DND-41 (cell line): ENCODE results near the gene SAG.
"Not testable (repeated sequence)": the region's sequence is repeated elsewhere in the genome, so short reads cannot be mapped to it uniquely, and the experiment has no call there.

Source experiments
- ATAC-seq: fragments of 200-7000 bp; cut with Tn5 transposase; 3 replicates; pipeline ENCODE4 v1.9.1; 2021; ENCODE audit warnings: low read depth; ENCODE audit not compliant: insufficient read depth
- DNase-seq: peaks from one replicate; pipeline ENCODE4 v3.0.0-alpha.2; 2020
- H2AFZ ChIP-seq: 2 replicates; pipeline ENCODE4 v1.6.0; 2012; ENCODE audit warnings: low read depth, low read length
- H3K27ac ChIP-seq: 2 replicates; pipeline ENCODE4 v1.5.1; 2012; ENCODE audit warnings: low read length, inconsistent platforms
- H3K27me3 ChIP-seq: fragments of 200-600 bp; sonication (generic); 2 replicates; pipeline ENCODE4 v1.6.0; 2012; ENCODE audit warnings: low read length, mild to moderate bottlenecking, inconsistent platforms; ENCODE audit not compliant: insufficient read depth, poor library complexity
- H3K36me3 ChIP-seq: 2 replicates; pipeline ENCODE4 v1.5.1; 2012; ENCODE audit warnings: low read length, inconsistent platforms; ENCODE audit not compliant: insufficient read depth
- H3K4me1 ChIP-seq: 2 replicates; pipeline ENCODE4 v1.5.1; 2012; ENCODE audit warnings: mild to moderate bottlenecking, low read length; ENCODE audit not compliant: insufficient read depth
- H3K4me2 ChIP-seq: 2 replicates; pipeline ENCODE4 v1.6.0; 2012; ENCODE audit warnings: mild to moderate bottlenecking, moderate library complexity, low read length, inconsistent platforms; ENCODE audit not compliant: insufficient read depth
- H3K4me3 ChIP-seq, 2 experiments: fragments of 200-600 bp in 1 of 2; shearing (Covaris generic) in 1 of 2; 2 replicates each; pipeline ENCODE4 v1.5.1; 2012 to 2016; ENCODE audit warnings: inconsistent platforms in 2 of 2, low read length in 2 of 2, mild to moderate bottlenecking in 2 of 2, low read depth in 1 of 2, moderate library complexity in 1 of 2
- H3K79me2 ChIP-seq: 2 replicates; pipeline ENCODE4 v1.6.0; 2012; ENCODE audit warnings: low read length, inconsistent platforms; ENCODE audit not compliant: insufficient read depth
- H3K9ac ChIP-seq: 2 replicates; pipeline ENCODE4 v1.6.0; 2012; ENCODE audit warnings: low read depth, mild to moderate bottlenecking, inconsistent platforms, low read length, moderate library complexity
- H3K9me3 ChIP-seq: 2 replicates; pipeline ENCODE4 v1.5.1; 2012; ENCODE audit warnings: low read length, moderate library complexity, mild to moderate bottlenecking, inconsistent platforms; ENCODE audit not compliant: insufficient read depth, severe bottlenecking
- H4K20me1 ChIP-seq: 2 replicates; pipeline ENCODE4 v1.6.0; 2012; ENCODE audit warnings: low read length; ENCODE audit not compliant: insufficient read depth
- EZH2 ChIP-seq: IDR thresholded peaks from 3 replicates; pipeline ENCODE4 v1.6.1; 2012; ENCODE audit warnings: borderline replicate concordance, low read depth, mild to moderate bottlenecking, moderate library complexity, low read length, inconsistent platforms; ENCODE audit not compliant: severe bottlenecking
- TF ChIP-seq, protein P1 (sequence below): IDR thresholded peaks from 2 replicates; pipeline ENCODE4 v1.5.1; 2012; ENCODE audit warnings: borderline replicate concordance, low read length, moderate library complexity, mild to moderate bottlenecking; ENCODE audit not compliant: poor library complexity, severe bottlenecking; ENCODE audit errors: extremely low read depth

Gene SAG

DNA sequence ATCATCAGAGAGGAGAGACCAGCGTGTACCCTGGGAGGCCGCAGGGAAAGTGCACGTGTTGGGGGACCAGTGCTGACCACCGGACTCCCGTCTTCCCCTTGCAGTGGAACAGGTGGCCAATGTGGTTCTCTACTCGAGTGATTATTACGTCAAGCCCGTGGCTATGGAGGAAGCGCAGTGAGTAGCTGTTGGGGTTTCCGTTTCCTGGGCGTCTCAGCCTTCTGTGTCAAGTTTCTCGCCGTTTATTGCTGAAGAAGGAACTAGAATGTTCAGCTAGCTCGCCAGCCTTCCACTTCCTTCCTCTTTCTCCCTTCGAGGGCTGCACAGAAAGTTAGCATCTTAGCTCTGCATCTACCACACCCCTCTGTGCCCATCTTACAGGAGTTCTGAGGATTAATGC lies 23.9 kb downstream of the SAG start:
- DNase-seq (peak; percentile 61), ATAC-seq (peak; percentile 84)
- Histone ChIP-seq H3K4me3 (no peak overlapping the region), H3K79me2 (no peaks in the 10 kb centered on the region), H3K9me3 (no peaks in the 10 kb centered on the region), H3K4me2 (no peak overlapping the region), H3K27me3 (no peaks in the 10 kb centered on the region), H2AFZ (no peak overlapping the region), H3K4me1 (0 out of 2 replicates have a peak, but pooled peaks cover 3% of the 10 kb centered on the region), H3K27ac (no peak overlapping the region), H3K9ac (no peak overlapping the region), H4K20me1 (no peaks in the 10 kb centered on the region), H3K36me3 (no peaks in the 10 kb centered on the region)
- TF ChIP-seq, protein P1, sequence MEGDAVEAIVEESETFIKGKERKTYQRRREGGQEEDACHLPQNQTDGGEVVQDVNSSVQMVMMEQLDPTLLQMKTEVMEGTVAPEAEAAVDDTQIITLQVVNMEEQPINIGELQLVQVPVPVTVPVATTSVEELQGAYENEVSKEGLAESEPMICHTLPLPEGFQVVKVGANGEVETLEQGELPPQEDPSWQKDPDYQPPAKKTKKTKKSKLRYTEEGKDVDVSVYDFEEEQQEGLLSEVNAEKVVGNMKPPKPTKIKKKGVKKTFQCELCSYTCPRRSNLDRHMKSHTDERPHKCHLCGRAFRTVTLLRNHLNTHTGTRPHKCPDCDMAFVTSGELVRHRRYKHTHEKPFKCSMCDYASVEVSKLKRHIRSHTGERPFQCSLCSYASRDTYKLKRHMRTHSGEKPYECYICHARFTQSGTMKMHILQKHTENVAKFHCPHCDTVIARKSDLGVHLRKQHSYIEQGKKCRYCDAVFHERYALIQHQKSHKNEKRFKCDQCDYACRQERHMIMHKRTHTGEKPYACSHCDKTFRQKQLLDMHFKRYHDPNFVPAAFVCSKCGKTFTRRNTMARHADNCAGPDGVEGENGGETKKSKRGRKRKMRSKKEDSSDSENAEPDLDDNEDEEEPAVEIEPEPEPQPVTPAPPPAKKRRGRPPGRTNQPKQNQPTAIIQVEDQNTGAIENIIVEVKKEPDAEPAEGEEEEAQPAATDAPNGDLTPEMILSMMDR: no peak
- TF ChIP-seq EZH2: no peak

DNA sequence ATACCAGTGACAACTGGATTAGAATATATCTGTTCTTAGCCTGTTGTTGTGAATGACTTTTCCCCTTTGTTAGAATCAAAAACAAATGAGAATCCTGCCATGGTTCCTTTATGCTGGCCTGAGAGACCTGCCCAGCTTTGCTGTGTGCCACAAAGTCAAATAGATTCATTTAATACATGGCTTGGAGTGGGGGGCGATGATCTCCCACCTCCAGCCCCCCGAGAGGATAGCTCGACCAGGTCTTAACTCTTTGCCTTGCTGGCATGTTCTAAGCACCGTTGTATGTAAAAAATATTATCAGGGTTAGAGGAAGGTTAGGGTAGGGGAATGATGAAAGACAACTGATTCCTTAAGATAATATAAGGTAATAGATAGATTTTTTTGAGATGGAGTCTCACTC lies 24.5 kb downstream of the SAG start:
- 0 out of 2 replicates have a peak, but pooled peaks cover 3% of the 10 kb centered on the region for H3K4me1 ChIP-seq
- H4K20me1 ChIP-seq: no peaks in the 10 kb centered on the region
- no peak overlapping the region for H2AFZ ChIP-seq
- no peak for TF ChIP-seq EZH2
- TF ChIP-seq, protein P1: no peak
- H3K27me3 ChIP-seq: no peaks in the 10 kb centered on the region
- DNase-seq (no peak), ATAC-seq (no peak)
- H3K27ac ChIP-seq: no peak overlapping the region
- H3K4me3 ChIP-seq: no peak overlapping the region
- no peaks in the 10 kb centered on the region for H3K36me3 ChIP-seq
- H3K9ac ChIP-seq: no peak overlapping the region
- no peaks in the 10 kb centered on the region for H3K9me3 ChIP-seq
- no peak overlapping the region for H3K4me2 ChIP-seq
- no peaks in the 10 kb centered on the region for H3K79me2 ChIP-seq

DNA sequence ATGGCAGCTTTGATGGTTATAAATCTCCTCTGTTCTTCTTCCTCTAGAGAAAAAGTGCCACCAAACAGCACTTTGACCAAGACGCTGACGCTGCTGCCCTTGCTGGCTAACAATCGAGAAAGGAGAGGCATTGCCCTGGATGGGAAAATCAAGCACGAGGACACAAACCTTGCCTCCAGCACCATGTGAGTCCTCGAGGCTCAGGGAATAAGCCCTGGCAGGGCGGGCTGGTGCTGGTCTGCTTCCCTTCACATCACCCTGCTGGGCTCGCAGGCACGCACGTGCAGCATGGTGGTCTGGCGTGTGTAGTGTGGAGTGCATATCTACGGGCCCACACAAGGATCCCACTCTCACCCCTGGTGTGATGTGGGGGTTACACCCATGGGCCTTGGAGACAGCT lies 27.3 kb downstream of the SAG start:
- no peak overlapping the region for H3K4me2 ChIP-seq
- no peak overlapping the region for H3K27ac ChIP-seq
- H3K4me3 ChIP-seq: no peak overlapping the region
- no peaks in the 10 kb centered on the region for H3K9me3 ChIP-seq
- 0 out of 2 replicates have a peak, but pooled peaks cover 3% of the 10 kb centered on the region for H3K4me1 ChIP-seq
- H3K9ac ChIP-seq: no peak overlapping the region
- DNase-seq (no peak), ATAC-seq (no peak)
- H3K27me3 ChIP-seq: no peaks in the 10 kb centered on the region
- no peak overlapping the region for H2AFZ ChIP-seq
- H4K20me1 ChIP-seq: no peaks in the 10 kb centered on the region
- H3K36me3 ChIP-seq: no peaks in the 10 kb centered on the region
- TF ChIP-seq, protein P1: no peak
- no peak for TF ChIP-seq EZH2
- no peaks in the 10 kb centered on the region for H3K79me2 ChIP-seq

DNA sequence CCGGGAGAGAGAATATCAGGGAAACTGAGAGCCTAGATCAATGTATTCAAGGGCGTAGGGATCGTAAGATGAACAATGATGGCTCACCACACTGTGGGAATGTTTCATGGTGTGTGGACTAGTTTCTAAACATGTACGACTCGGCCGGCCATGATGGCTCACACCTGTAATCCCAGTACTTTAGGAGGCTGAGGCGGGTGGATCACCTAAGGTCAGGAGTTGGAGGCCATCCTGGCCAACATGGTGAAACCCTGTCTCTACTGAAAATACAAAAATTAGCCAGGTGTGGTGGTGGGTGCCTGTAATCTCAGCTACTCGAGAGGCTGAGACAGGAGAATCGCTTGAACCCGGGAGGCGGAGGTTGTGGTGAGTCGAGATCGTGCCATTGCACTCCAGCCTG lies 28.5 kb downstream of the SAG start:
- H3K79me2 ChIP-seq, H2AFZ ChIP-seq, H3K36me3 ChIP-seq, H3K27me3 ChIP-seq, H3K4me1 ChIP-seq, H3K4me2 ChIP-seq, H3K9ac ChIP-seq, ATAC-seq, H3K9me3 ChIP-seq, H4K20me1 ChIP-seq, H3K4me3 ChIP-seq, H3K27ac ChIP-seq, DNase-seq: not testable (repeated sequence)
